ENCODE measurements around the gene PAM.

- TF ChIP-seq CTCF (IDR thresholded peaks at IDR 0.05): peak in 5 of 12 donors; percentile 16 to 39 (median 24)
- no peak for TF ChIP-seq POLR2A (IDR thresholded peaks at IDR 0.05)
These were observed 276.5 kb downstream of the PAM start for GRCh38 chr5:103031607-103032006.

All from heart left ventricle (tissue), 13 donors.